Effector CD4-positive, alpha-beta T cell (primary cell): Measurements from ENCODE around the gene PTPRT.

ENCODE experiments used
- DNase-seq: peaks from one replicate; pipeline ENCODE4 v3.0.0-alpha.2; 2020

Gene PTPRT

DNA sequence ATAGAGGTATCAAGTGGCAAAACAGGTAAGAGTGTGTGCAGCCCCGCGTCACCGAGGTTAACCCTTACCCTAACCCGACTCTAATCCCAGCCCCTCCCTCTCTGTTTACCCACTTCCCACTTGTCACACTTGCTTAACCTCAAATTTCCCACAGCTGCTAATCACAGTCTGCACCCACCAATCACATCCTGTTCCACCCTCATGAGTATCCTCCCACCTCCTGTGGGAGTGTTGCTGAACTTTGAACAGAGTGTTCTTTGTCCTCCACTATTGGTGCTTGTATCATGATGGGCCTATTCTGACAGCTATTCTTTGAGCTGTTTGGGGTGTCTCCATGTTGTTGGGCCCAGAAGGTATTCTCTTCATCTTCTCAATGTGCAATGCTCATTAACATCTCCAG is 487.8 kb downstream of the PTPRT start:
- DNase-seq: no peak

DNA sequence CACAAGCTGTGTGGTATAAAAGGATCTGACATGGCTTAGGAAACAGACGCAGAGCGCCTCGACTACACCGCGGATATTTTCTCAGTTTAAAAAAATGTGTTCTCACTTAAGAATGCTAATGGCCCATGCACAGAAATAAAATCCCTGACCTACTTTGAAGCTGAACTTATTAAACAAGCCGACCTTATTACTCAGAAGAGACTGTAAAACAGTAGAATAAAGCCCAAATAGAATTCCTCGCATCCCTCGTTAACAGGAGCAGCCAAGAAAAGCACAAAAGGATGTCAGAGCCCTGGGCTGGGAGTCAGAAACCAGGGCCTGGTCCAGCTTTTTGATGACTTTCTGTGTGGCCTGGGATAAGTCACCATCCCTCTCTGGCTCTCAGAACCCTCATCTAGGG is 489.3 kb downstream of the PTPRT start:
- DNase-seq: no peak

DNA sequence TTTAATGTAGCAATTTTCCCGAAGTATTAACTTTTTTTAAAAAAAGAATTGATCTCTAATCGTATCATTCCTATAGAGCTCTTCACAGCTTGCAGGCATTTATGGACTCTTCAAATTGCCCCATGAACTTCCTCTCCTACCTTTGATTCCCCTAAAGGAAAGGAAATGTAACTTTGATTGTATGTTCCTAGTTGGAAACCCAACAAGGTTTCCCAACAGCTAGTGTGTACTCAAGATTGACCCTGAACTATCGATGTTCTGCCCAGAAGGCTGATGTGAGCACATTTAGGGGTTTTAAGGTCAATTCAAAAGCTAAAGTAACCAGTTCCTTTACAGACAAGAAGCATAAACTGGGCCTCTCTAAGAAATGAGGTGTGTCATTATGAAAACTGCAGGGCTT is 491.7 kb downstream of the PTPRT start:
- DNase-seq: no peak

DNA sequence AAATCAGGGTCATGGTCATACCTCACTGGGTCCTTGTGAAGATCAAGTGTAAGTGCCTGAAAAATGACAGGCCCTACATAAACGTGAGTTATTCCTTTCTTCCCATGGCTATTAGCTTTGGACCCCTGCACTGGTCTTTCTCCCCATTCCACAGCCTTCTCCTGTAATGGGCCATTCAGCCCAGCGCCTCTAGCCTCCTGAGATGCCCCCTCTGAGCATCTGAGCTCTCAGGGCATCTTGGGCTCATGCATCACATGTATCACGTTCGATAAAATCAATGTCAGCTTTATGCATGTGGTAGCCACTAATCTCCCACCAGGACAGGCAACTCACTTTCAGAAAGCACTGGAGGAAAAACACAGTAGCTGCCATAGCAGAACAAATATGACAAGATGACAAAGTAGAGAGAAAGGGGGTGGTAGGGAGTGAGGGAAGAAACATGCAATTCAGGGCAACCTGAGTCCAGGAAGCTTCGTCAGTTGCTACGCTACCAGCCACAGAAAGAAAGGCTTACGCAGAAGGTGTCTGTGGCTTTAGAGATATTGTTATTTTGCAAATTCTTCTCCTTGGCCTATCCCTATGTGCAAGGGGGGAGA is 498.8 kb downstream of the PTPRT start:
- DNase-seq: no peak

DNA sequence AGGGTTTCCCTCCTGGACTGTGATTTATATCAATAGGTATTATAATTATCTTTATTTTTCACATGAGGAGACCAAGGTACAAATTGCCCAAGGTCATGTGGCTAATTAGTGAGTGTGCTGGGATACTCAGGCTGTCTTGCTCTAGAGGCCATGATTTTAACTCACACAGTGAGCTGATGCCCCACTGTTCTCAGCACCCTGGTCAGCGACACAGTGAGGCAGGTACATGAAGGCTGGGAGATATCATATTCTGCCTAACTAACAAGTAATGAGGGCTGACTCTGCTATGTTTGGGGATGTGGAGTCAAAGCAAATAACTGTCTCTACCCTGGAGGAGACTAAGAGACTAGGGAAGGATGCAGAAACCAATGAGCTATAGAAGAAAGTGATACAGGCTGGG is 501.1 kb downstream of the PTPRT start:
- DNase-seq: no peak

GRCh38 chr20:42686057-42686456 is 503.6 kb downstream of the PTPRT start:
- no peak for DNase-seq

- no peak for DNase-seq
These were observed 510.8 kb downstream of the PTPRT start for GRCh38 chr20:42678895-42679294.

- no peak for DNase-seq
These were observed 533.6 kb downstream of the PTPRT start for GRCh38 chr20:42656130-42656529.

GRCh38 chr20:42652266-42652665 is 537.4 kb downstream of the PTPRT start:
- no peak for DNase-seq

GRCh38 chr20:42650191-42650746 is 539.4 kb downstream of the PTPRT start:
- no peak for DNase-seq

DNA sequence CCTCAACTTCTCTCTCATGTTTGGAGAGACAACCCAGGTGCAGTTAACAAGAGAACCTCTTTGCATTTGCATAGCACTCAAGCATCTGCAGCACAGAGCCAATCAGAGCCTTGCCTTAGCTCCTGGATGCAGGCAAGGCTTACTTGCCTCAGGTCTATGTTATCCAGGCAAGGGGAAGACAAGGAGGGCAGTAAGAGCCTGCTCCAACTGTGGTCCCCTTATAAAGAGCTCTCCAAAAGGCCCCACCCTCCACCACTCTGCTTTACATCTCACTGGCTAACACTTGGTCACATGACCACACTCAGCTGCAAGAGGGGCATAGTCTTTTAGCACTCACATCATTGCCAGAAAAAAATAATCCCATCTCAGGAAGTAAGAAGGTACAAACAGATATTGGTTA is 540.0 kb downstream of the PTPRT start:
- no peak for DNase-seq

DNA sequence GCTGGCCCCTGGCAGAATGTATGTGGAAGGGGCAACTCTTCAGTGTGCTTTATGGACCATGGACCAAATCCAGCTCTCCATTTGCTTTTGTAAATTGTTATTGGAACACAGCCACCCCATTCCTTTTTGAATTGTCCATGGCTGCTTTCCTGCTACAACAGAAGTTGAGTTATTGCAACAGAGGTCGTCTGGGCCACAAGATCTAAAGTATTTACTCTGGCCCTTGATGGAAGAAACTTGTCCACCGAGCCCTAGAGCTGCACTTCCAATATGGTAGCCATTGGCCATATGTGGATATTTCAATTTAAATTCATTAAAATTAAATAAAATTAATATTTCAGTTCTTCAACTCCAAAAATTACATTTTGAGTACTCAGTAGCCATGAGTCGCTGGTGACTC is 543.5 kb downstream of the PTPRT start:
- DNase-seq: no peak

GRCh38 chr20:42641886-42642285 is 547.8 kb downstream of the PTPRT start:
- DNase-seq: no peak

- DNase-seq: no peak
These were observed 550.6 kb downstream of the PTPRT start for GRCh38 chr20:42639140-42639539.

GRCh38 chr20:42635699-42636411 is 553.9 kb downstream of the PTPRT start:
- no peak for DNase-seq

DNA sequence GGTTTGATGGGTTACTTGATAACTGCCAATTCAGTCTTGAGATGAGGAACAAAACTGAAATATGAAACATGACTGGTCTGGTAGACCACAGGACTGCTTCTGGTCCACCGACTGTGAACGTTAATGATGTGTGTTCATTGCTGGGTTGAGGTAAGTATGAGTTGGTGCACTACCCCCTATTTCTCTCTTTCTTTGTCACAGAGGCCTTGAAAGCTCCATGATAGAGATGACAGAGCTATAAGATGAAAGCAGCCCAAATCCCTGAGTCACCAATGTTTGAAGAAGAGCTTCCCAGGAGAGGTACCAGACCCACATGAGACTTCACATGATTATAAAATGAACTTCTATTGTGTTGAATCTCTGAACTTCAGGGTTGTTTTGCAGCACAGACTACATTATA is 555.5 kb downstream of the PTPRT start:
- no peak for DNase-seq

GRCh38 chr20:42628683-42629082 is 561.0 kb downstream of the PTPRT start:
- DNase-seq: no peak

- no peak for DNase-seq
These were observed 576.6 kb downstream of the PTPRT start for GRCh38 chr20:42613076-42613475.

GRCh38 chr20:42611889-42612837 is 577.5 kb downstream of the PTPRT start:
- no peak for DNase-seq

GRCh38 chr20:42611423-42611822 is 578.3 kb downstream of the PTPRT start:
- DNase-seq: no peak

DNA sequence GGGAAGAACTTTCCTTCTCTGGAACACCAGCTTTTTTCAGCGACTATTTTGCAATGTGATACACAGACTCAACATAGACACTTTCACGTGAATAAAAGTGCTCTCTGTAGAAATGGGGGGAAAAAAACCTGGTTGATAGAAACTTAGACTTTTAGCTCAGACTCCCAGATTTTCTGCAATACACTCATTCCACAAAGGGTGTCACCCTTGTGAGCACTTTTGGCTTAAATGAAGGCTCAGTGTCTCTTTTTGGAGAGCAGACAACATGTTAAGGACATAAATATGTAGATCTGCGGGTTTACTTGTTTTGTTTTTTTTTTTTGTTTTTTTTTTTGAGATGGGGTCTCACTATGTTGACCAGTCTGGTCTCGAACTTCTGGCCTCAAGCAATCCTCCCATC is 579.6 kb downstream of the PTPRT start:
- DNase-seq: no peak

DNA sequence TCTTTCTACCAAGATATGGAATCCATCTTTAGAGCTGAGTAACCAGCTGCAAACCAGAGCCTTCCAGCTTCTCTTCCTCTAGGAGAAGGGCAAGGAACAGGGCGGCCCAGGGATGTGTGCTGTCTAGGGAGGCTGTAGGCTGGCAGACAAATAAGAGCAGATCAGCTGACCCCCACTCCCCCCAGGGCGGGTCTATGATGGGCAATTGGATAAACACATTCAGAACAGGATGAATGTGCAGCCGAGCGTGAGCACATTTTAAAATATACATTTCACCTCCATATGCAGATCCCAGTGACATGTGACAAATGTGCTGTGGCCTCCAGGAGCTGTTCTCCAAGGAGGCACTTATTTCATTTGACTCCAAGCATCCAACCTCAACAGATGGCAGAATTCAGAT is 580.1 kb downstream of the PTPRT start:
- DNase-seq: no peak
